K562 (cell line): Measurements from ENCODE around the gene ATOH8. TPM values are rescaled to one million over a fixed set of nuclear protein-coding genes. Genes with fewer than 3 reads are reported as not detected.

ENCODE experiments used
- ATAC-seq: fragments of 200-7000 bp; cut with Tn5 transposase; 3 replicates; pipeline ENCODE4 v1.9.1; 2020; ENCODE audit warnings: moderate library complexity
- BruUV-seq: library from RNA; stranded (reverse); fragments of 400-500 nt; replicated peaks from 2 replicates; lab custom pipeline; 2021; lab: Mats Ljungman, UMichigan
- CTCF ChIA-PET: fragments of 300-600 bp; formaldehyde crosslinking; extraction: SDS; loops from one replicate; lab custom pipeline; 2021; ENCODE audit warnings: low intra/inter-chr PET ratio; lab: Yijun Ruan, JAX
- POLR2A ChIA-PET: fragments of 300-600, 350-650 bp; sonication (Branson Sonifier 250); formaldehyde crosslinking; extraction: SDS; loops from one replicate; lab custom pipeline; 2021; ENCODE audit warnings: antibody characterized with exemption, inconsistent platforms; lab: Yijun Ruan, JAX
- DNase-seq, 4 experiments: peaks; one replicate each; pipeline versions ENCODE4 v3.0.0 to v3.0.0-alpha.2; 2011 to 2018; ENCODE audit warnings: low spot score in 3 of 4, mixed read lengths in 3 of 4; ENCODE audit errors: extremely low read depth in 1 of 4
- FAIRE-seq: peaks from 2 replicates; lab custom pipeline; 2011; peaks lifted over from hg19 to GRCh38; lab: Jason Lieb, UNC
- H2AFZ ChIP-seq: 2 replicates; pipeline ENCODE4 v1.6.0; 2011; ENCODE audit warnings: low read depth, low read length, control low read depth, inconsistent platforms
- H3K27ac ChIP-seq: fragments of 200-600 bp; 3 replicates; pipeline ENCODE4 v1.8.0; 2011; ENCODE audit warnings: low read depth, mild to moderate bottlenecking, control low read depth, inconsistent platforms, low read length, moderate library complexity, mixed read lengths; ENCODE audit errors: extremely low read depth
- H3K27me3 ChIP-seq, 2 experiments: fragments of 300-600 bp in 1 of 2; 2 replicates in 1 of 2; 3 replicates in 1 of 2; pipeline versions ENCODE4 v1.6.0 to v1.8.0; 2011; ENCODE audit warnings: inconsistent platforms in 2 of 2, low read length in 2 of 2, mild to moderate bottlenecking in 1 of 2, mixed read lengths in 1 of 2, moderate library complexity in 1 of 2; ENCODE audit not compliant: control insufficient read depth in 2 of 2, insufficient read depth in 2 of 2
- H3K36me3 ChIP-seq: fragments of 300-600 bp; 3 replicates; pipeline ENCODE4 v1.8.0; 2011; ENCODE audit warnings: mild to moderate bottlenecking, low read length, inconsistent platforms; ENCODE audit not compliant: control insufficient read depth, insufficient read depth
- H3K4me1 ChIP-seq, 2 experiments: fragments of 200-600 bp in 1 of 2; replicated peaks in 1 of 2; 2 replicates in 1 of 2; 3 replicates in 1 of 2; pipeline versions ENCODE4 v1.5.1 to v1.8.0; 2011; ENCODE audit warnings: inconsistent platforms in 2 of 2, low read length in 2 of 2, mild to moderate bottlenecking in 1 of 2, mixed read lengths in 1 of 2, moderate library complexity in 1 of 2; ENCODE audit not compliant: control insufficient read depth in 2 of 2, insufficient read depth in 2 of 2
- H3K4me2 ChIP-seq: 2 replicates; pipeline ENCODE4 v1.6.1; 2011; ENCODE audit warnings: low read length, control low read depth, inconsistent platforms, mixed read lengths; ENCODE audit not compliant: insufficient read depth
- H3K4me3 ChIP-seq: fragments of 200-600 bp; sonication (generic), shearing (Covaris generic); 2 replicates; pipeline ENCODE4 v1.5.1; 2016; ENCODE audit warnings: control low read depth, inconsistent platforms
- H3K79me2 ChIP-seq: fragments of 200-600 bp; 3 replicates; pipeline ENCODE4 v1.8.0; 2011; ENCODE audit warnings: low read length, inconsistent platforms; ENCODE audit not compliant: control insufficient read depth, insufficient read depth
- H3K9ac ChIP-seq, 2 experiments: 2 replicates each; pipeline versions ENCODE4 v1.6.0 to v1.6.1; 2011; ENCODE audit warnings: low read depth in 2 of 2, low read length in 2 of 2, control low read depth in 1 of 2, inconsistent platforms in 1 of 2, mild to moderate bottlenecking in 1 of 2, mixed read lengths in 1 of 2; ENCODE audit not compliant: insufficient read depth in 1 of 2
- H3K9me1 ChIP-seq: one replicate; pipeline ENCODE4 v1.6.0; 2011; ENCODE audit warnings: inconsistent platforms, mild to moderate bottlenecking, low read length, moderate library complexity; ENCODE audit not compliant: control insufficient read depth, insufficient read depth
- H3K9me3 ChIP-seq: replicated peaks from 2 replicates; pipeline ENCODE4 v1.5.1; 2011; ENCODE audit warnings: low read depth, low read length, inconsistent platforms; ENCODE audit not compliant: control insufficient read depth, insufficient read depth
- H4K20me1 ChIP-seq: replicated peaks from 2 replicates; pipeline ENCODE4 v1.6.1; 2011; ENCODE audit warnings: low read length, inconsistent platforms, mixed read lengths; ENCODE audit not compliant: control insufficient read depth, insufficient read depth
- ASH1L ChIP-seq: fragments of 450-650 bp; IDR thresholded peaks from 2 replicates; pipeline ENCODE4 v1.6.1; 2018; ENCODE audit warnings: borderline replicate concordance, mild to moderate bottlenecking, low read depth; ENCODE audit not compliant: partially characterized antibody
- CTCF ChIP-seq, 3 experiments: IDR thresholded peaks in 2 of 3; conservative IDR thresholded peaks in 1 of 3; 2 replicates each; pipeline ENCODE4 v1.5.1; 2011 to 2012; ENCODE audit warnings: low read length in 3 of 3, mild to moderate bottlenecking in 3 of 3, control low read depth in 2 of 3, improper control_type of control experiment in 1 of 3, inconsistent platforms in 1 of 3, low read depth in 1 of 3, mixed read lengths in 1 of 3, moderate library complexity in 1 of 3; ENCODE audit not compliant: insufficient read depth in 2 of 3
- GABPB2 ChIP-seq: fragments of 250-450 bp; sonication (Bioruptor Pico); conservative IDR thresholded peaks from 2 replicates; pipeline ENCODE4 v1.5.1; 2021; ENCODE audit warnings: mild to moderate bottlenecking
- GTF2A2 ChIP-seq: IDR thresholded peaks from 2 replicates; pipeline ENCODE4 v1.6.1; 2016; ENCODE audit warnings: mild to moderate bottlenecking, missing genetic modification characterization, missing compliant biosample characterization
- GTF2E2 ChIP-seq: fragments of 200-800 bp; sonication (Bioruptor generic); IDR thresholded peaks from 2 replicates; pipeline ENCODE4 v1.6.1; 2016; ENCODE audit warnings: missing genetic modification characterization, missing compliant biosample characterization
- MEIS2 ChIP-seq: fragments of 450-650 bp; IDR thresholded peaks from 2 replicates; pipeline ENCODE4 v1.6.1; 2014; ENCODE audit warnings: mild to moderate bottlenecking; ENCODE audit not compliant: partially characterized antibody
- NFE2 ChIP-seq: IDR thresholded peaks from 2 replicates; pipeline ENCODE4 v1.6.1; 2014; ENCODE audit warnings: antibody characterized with exemption, low read depth
- NR4A1 ChIP-seq, 2 experiments: fragments of 250-450 bp in 1 of 2; fragments of 450-650 bp in 1 of 2; sonication (Bioruptor Pico) in 1 of 2; IDR thresholded peaks; 2 replicates each; pipeline versions ENCODE4 v1.4.0 to v1.6.1; 2016 to 2020; ENCODE audit warnings: mild to moderate bottlenecking in 2 of 2, missing compliant biosample characterization in 1 of 2, missing genetic modification characterization in 1 of 2, moderate library complexity in 1 of 2
- RFX5 ChIP-seq: IDR thresholded peaks from 2 replicates; pipeline ENCODE4 v1.6.1; 2011; ENCODE audit warnings: low read depth, mild to moderate bottlenecking, improper control_type of control experiment, low read length
- WGBS: fragments of 100-300 bp; shearing (Covaris generic); methylation state at CpG from one replicate; pipeline ENCODE4 v1.1.6; 2016; ENCODE audit warnings: low coverage, mixed read lengths; ENCODE audit not compliant: insufficient coverage; ENCODE audit errors: missing lambda C conversion rate; 5-methylcytosine and 5-hydroxymethylcytosine counted together
- in situ Hi-C: fragments of 300-500 bp; cut with MboI; formaldehyde crosslinking; loops from 4 replicates; pipeline ENCODE4 v1.15.0; 2018; ENCODE audit warnings: inconsistent platforms, mixed read lengths
- intact Hi-C: fragments of 100-400 bp; cut with micrococcal nuclease; formaldehyde crosslinking; loops from 2 replicates; pipeline ENCODE4 v1.14.2; 2022
- polyA plus RNA-seq, 8 experiments: library from polyadenylated mRNA; depleted of rRNA in 4 of 8; stranded (reverse) in 5 of 8; unstranded in 3 of 8; fragments of >200 nt; fragmentation: Nextera tagmentation in 2 of 8; fragmentation: Illumina TruSeq in 1 of 8; extraction: Ambion mirVana in 2 of 8; extraction: Trizol in 1 of 8; gene quantifications; 2 replicates each; pipeline versions ENCODE4 v1.2.1 to v1.2.3, GENCODE V29; 2011 to 2014; ENCODE audit warnings: inconsistent platforms in 1 of 8, missing spikeins in 1 of 8
- total RNA-seq, 7 experiments: library from RNA; depleted of rRNA in 6 of 7; stranded (reverse); fragments of >200 nt in 6 of 7; fragmentation: Illumina TruSeq in 2 of 7; extraction: Trizol in 2 of 7; gene quantifications; 2 replicates each; pipeline versions ENCODE4 v1.2.1 to v1.2.3, GENCODE V29; 2011 to 2021; ENCODE audit warnings: low replicate concordance in 1 of 7
- TF ChIP-seq, protein P1 (sequence below): sonication (generic); formaldehyde crosslinking; IDR thresholded peaks from 2 replicates; pipeline ENCODE4 v1.8.0; 2022; ENCODE audit warnings: mild to moderate bottlenecking, missing genetic modification reagents
- TF ChIP-seq, protein P2 (sequence below), 2 experiments: fragments of 450-650 bp; IDR thresholded peaks; 2 replicates each; pipeline ENCODE4 v1.6.1; 2016

Gene ATOH8
- total and polyA plus RNA-seq, 9 of the 15 experiments (the other 6 are each of a cell fraction or from before 2014, with no cell fraction given) = not detected

DNA sequence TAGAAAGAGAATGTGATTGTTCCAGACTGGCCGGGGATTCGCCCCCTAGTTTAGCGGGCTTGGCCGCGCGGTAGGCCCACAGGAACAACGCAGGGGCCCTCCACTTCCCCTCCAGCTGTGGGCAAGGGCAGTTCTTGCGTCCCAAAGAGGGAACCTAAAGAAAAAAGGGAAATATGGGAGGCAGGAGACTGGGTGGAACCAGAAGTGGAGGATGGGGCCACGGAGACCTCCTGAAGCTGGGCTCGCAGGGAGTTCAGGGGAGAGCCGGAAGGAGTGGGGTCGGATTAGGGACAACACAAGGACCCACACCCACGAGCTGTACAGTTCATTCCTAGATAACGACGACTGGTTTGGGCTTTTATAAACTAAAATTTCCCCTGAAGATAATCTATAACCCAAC lies 41.5 kb upstream of the ATOH8 start (continued):
- TF ChIP-seq, protein P1, sequence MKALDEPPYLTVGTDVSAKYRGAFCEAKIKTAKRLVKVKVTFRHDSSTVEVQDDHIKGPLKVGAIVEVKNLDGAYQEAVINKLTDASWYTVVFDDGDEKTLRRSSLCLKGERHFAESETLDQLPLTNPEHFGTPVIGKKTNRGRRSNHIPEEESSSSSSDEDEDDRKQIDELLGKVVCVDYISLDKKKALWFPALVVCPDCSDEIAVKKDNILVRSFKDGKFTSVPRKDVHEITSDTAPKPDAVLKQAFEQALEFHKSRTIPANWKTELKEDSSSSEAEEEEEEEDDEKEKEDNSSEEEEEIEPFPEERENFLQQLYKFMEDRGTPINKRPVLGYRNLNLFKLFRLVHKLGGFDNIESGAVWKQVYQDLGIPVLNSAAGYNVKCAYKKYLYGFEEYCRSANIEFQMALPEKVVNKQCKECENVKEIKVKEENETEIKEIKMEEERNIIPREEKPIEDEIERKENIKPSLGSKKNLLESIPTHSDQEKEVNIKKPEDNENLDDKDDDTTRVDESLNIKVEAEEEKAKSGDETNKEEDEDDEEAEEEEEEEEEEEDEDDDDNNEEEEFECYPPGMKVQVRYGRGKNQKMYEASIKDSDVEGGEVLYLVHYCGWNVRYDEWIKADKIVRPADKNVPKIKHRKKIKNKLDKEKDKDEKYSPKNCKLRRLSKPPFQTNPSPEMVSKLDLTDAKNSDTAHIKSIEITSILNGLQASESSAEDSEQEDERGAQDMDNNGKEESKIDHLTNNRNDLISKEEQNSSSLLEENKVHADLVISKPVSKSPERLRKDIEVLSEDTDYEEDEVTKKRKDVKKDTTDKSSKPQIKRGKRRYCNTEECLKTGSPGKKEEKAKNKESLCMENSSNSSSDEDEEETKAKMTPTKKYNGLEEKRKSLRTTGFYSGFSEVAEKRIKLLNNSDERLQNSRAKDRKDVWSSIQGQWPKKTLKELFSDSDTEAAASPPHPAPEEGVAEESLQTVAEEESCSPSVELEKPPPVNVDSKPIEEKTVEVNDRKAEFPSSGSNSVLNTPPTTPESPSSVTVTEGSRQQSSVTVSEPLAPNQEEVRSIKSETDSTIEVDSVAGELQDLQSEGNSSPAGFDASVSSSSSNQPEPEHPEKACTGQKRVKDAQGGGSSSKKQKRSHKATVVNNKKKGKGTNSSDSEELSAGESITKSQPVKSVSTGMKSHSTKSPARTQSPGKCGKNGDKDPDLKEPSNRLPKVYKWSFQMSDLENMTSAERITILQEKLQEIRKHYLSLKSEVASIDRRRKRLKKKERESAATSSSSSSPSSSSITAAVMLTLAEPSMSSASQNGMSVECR (CRISPR knock-in tag) = no peak

GRCh38 chr2:85712849-85713612 lies 40.8 kb upstream of the ATOH8 start:
- Histone ChIP-seq H3K9ac (no peak overlapping the region), H3K9me1 (no peaks in the 10 kb centered on the region), H3K36me3 (no peaks in the 10 kb centered on the region), H3K27me3 (peaks cover 3 to 23% of the 10 kb centered on the region in 2 experiments; a peak in 4 of 5 replicates), H3K27ac (no peak overlapping the region), H3K4me1 (peaks cover 12 to 29% of the 10 kb centered on the region in 2 experiments; a peak in 4 of 5 replicates), H3K4me2 (no peak overlapping the region), H4K20me1 (no peaks in the 10 kb centered on the region), H3K79me2 (no peaks in the 10 kb centered on the region), H3K4me3 (no peak overlapping the region), H2AFZ (no peak overlapping the region), H3K9me3 (no peaks in the 10 kb centered on the region)
- FAIRE-seq = no peak
- no TSS peak for BruUV-seq
- DNase-seq = no peak
- in situ Hi-C loops = no loop called here
- WGBS = 11% methylated on average over 9 of the region's 9 CpGs
- ChIA-PET CTCF (no interaction called here), POLR2A (interaction anchor here (0.6 kb wide), 2 partner anchors 22 to 99 kb away, joined by 3 to 4 read pairs; no protein-coding TSS in a partner anchor)
- intact Hi-C loops = no loop called here
- no peak for ATAC-seq
- no peak for TF ChIP-seq CTCF (IDR thresholded peaks at IDR 0.05 in 2 of 3, conservative IDR thresholded peaks at IDR 0.05 in 1 of 3; ENCODE audit: insufficient read depth in 2 of 3, low read depth in 1 of 3, low read length in 3 of 3)
- no peak for TF ChIP-seq NR4A1 (CRISPR knock-in tag; IDR thresholded peaks at IDR 0.05)
- no peak for TF ChIP-seq NR4A1 (tag; IDR thresholded peaks at IDR 0.05)
- no peak for TF ChIP-seq ASH1L
- no peak for TF ChIP-seq NFE2
- TF ChIP-seq, protein P2, sequence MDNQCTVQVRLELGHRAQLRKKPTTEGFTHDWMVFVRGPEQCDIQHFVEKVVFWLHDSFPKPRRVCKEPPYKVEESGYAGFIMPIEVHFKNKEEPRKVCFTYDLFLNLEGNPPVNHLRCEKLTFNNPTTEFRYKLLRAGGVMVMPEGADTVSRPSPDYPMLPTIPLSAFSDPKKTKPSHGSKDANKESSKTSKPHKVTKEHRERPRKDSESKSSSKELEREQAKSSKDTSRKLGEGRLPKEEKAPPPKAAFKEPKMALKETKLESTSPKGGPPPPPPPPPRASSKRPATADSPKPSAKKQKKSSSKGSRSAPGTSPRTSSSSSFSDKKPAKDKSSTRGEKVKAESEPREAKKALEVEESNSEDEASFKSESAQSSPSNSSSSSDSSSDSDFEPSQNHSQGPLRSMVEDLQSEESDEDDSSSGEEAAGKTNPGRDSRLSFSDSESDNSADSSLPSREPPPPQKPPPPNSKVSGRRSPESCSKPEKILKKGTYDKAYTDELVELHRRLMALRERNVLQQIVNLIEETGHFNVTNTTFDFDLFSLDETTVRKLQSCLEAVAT (IDR thresholded peaks at IDR 0.05) = no peak
- TF ChIP-seq GTF2E2 (tag) = no peak
- TF ChIP-seq MEIS2 = no peak
- TF ChIP-seq GABPB2 (CRISPR knock-in tag) = no peak
- TF ChIP-seq GTF2A2 = no peak
- no peak for TF ChIP-seq RFX5
